Spleen (tissue), 11 donors: ENCODE data around the gene RASGEF1B. TPM values are rescaled to one million over a fixed set of nuclear protein-coding genes. Genes with fewer than 3 reads are reported as not detected.

Source experiments
- DNase-seq: peaks from one replicate; pipeline ENCODE4 v3.0.0-alpha.2; 2020
- H3K27ac ChIP-seq, 8 donors: fragments of 200-600 bp; sonication (generic) in 7 of 8; 1 replicate in 4 of 8; 2 replicates in 4 of 8; pipeline versions ENCODE4 v1.5.0 to v1.8.0; 2016 to 2021; ENCODE audit warnings: inconsistent platforms in 4 of 8, mild to moderate bottlenecking in 4 of 8, moderate library complexity in 1 of 8
- H3K27me3 ChIP-seq, 7 donors: fragments of 200-600 bp; sonication (generic) in 6 of 7; replicated peaks in 1 of 7; 1 replicate in 4 of 7; 2 replicates in 3 of 7; pipeline versions ENCODE4 v1.5.0 to v1.8.0; 2016 to 2021; ENCODE audit warnings: inconsistent platforms in 3 of 7, mild to moderate bottlenecking in 1 of 7
- H3K36me3 ChIP-seq, 6 donors: fragments of 200-600 bp; sonication (generic) in 5 of 6; 1 replicate in 4 of 6; 2 replicates in 2 of 6; pipeline versions ENCODE4 v1.5.0 to v1.8.0; 2016 to 2021; ENCODE audit warnings: inconsistent platforms in 2 of 6
- H3K4me1 ChIP-seq, 6 donors: fragments of 200-600 bp; sonication (generic) in 5 of 6; 1 replicate in 3 of 6; 2 replicates in 3 of 6; pipeline versions ENCODE4 v1.5.0 to v1.8.0; 2016 to 2021; ENCODE audit warnings: inconsistent platforms in 3 of 6
- H3K4me3 ChIP-seq, 8 donors: fragments of 200-600 bp; sonication (generic) in 7 of 8; 1 replicate in 4 of 8; 2 replicates in 4 of 8; pipeline versions ENCODE4 v1.5.0 to v1.8.0; 2016 to 2021; ENCODE audit warnings: inconsistent platforms in 4 of 8, mild to moderate bottlenecking in 4 of 8, moderate library complexity in 2 of 8
- H3K9me3 ChIP-seq, 8 donors: fragments of 200-600 bp; sonication (generic) in 7 of 8; 1 replicate in 4 of 8; 2 replicates in 4 of 8; pipeline versions ENCODE4 v1.5.0 to v1.8.0; 2016 to 2021; ENCODE audit warnings: inconsistent platforms in 4 of 8
- CTCF ChIP-seq, 11 experiments: fragments of 200-600 bp in 7 of 11; fragments of 450-650 bp in 4 of 11; sonication (generic) in 4 of 11; IDR thresholded peaks in 8 of 11; conservative IDR thresholded peaks in 3 of 11; 1 replicate in 7 of 11; 2 replicates in 4 of 11; pipeline versions ENCODE4 v1.4.0 to v1.8.0; 2016 to 2021; ENCODE audit warnings: antibody characterized with exemption in 11 of 11, inconsistent platforms in 4 of 11, mild to moderate bottlenecking in 1 of 11
- POLR2A ChIP-seq, 3 donors: fragments of 450-650 bp; IDR thresholded peaks; one replicate each; pipeline ENCODE4 v1.5.1; 2017; ENCODE audit warnings: antibody characterized with exemption in 3 of 3, mild to moderate bottlenecking in 1 of 3
- POLR2AphosphoS5 ChIP-seq, 3 donors: sonication (generic); formaldehyde crosslinking; IDR thresholded peaks; one replicate each; pipeline ENCODE4 v1.5.1; 2017; ENCODE audit warnings: antibody characterized with exemption in 3 of 3
- WGBS, 5 donors: extraction: QIAGEN DNeasy Blood & Tissue Kit in 3 of 5; methylation state at CpG; one replicate each; pipeline versions ENCODE4 v1.1.5 to v1.1.7; 2013 to 2018; 5-methylcytosine and 5-hydroxymethylcytosine counted together
- intact Hi-C: fragments of 100-400 bp; cut with DNase I; formaldehyde crosslinking; loops from one replicate; pipeline ENCODE4 v1.15.0; 2023; ENCODE audit warnings: low total_unique reads
- polyA plus RNA-seq, 3 donors: library from polyadenylated mRNA; stranded (reverse); fragments of 200-250 nt; gene quantifications; one replicate each; pipeline ENCODE4 v1.2.1, GENCODE V29; 2013
- total RNA-seq, 7 donors: library from RNA; depleted of rRNA in 3 of 7; stranded (reverse); fragments of >200 nt in 3 of 7; fragmentation: NEBNext Ultra II Directional in 4 of 7; extraction: Animal tissue kit (Norgen Biotek cat#: 25700) in 4 of 7; gene quantifications; one replicate each; pipeline versions ENCODE4 v1.1.0 to v1.2.1, GENCODE V29; 2016 to 2021
- donor health status: healthy with polysubstance abuse.
- donor health status: DM: no; HTN: no; CAD: no; lungs with moderate emphysema.
- donor health status: DM: no; HTN: no; CAD: no.
- donor health status: Bipolar disorder and iron deficiency.
- donor health status: healthy.
- donor health status: DM: no; HTN: no; CAD: no.
- donor health status: DM: yes; HTN: yes; CAD: no.

The RASGEF1B gene
- total and polyA plus RNA-seq, 10 donors, result 9.4 to 69.5 (median 32.0) TPM

GRCh38 chr4:81405900-81406401 is 65.8 kb downstream of the RASGEF1B start:
- H3K9me3 ChIP-seq, result no peaks in the 10 kb centered on the region
- 1 to 8% (median 2%) methylated on average over 4 of the region's 4 CpGs for WGBS, 5 donors
- H3K4me3 ChIP-seq, result peak overlapping the region in 2 of 8 donors; percentile 18 to 37
- H3K4me1 ChIP-seq, result peaks cover 0 to 10% (median 6%) of the 10 kb centered on the region in 6 donors
- H3K27ac ChIP-seq, result no peak overlapping the region
- DNase-seq, result no peak
- no peaks in the 10 kb centered on the region for H3K36me3 ChIP-seq
- no peak for TF ChIP-seq POLR2A (IDR thresholded peaks at IDR 0.05)
- no peak for TF ChIP-seq POLR2AphosphoS5 (IDR thresholded peaks at IDR 0.05)
- TF ChIP-seq CTCF (IDR thresholded peaks at IDR 0.05 in 8 of 11, conservative IDR thresholded peaks at IDR 0.05 in 3 of 11), result peak in 10 of 11 experiments; percentile 62 to 87 (median 78)
- no peaks in the 10 kb centered on the region for H3K27me3 ChIP-seq
- intact Hi-C loops, result loop anchor here (5.0 to 10.0 kb wide), 4 partner anchors 59 to 861 kb away; no protein-coding TSS in a partner anchor

- Histone ChIP-seq H3K27me3 (no peaks in the 10 kb centered on the region), H3K36me3 (no peaks in the 10 kb centered on the region), H3K9me3 (no peaks in the 10 kb centered on the region), H3K4me1 (peaks cover 0 to 10% (median 6%) of the 10 kb centered on the region in 6 donors), H3K4me3 (no peak overlapping the region), H3K27ac (no peak overlapping the region)
- intact Hi-C loops, result loop anchor here (5.0 to 10.0 kb wide), 4 partner anchors 60 to 863 kb away; no protein-coding TSS in a partner anchor
- TF ChIP-seq CTCF (IDR thresholded peaks at IDR 0.05 in 8 of 11, conservative IDR thresholded peaks at IDR 0.05 in 3 of 11) (no peak), POLR2AphosphoS5 (IDR thresholded peaks at IDR 0.05) (no peak), POLR2A (IDR thresholded peaks at IDR 0.05) (no peak)
- WGBS, 5 donors, result 69 to 81% (median 71%) methylated on average over 6 of the region's 6 CpGs
- DNase-seq, result no peak
Measured at GRCh38 chr4:81404741-81405140, 67.0 kb downstream of the RASGEF1B start.

GRCh38 chr4:81404294-81404693 is 67.4 kb downstream of the RASGEF1B start:
- DNase-seq, result no peak
- H3K4me1 ChIP-seq, result peaks cover 0 to 10% (median 6%) of the 10 kb centered on the region in 6 donors
- 75 to 94% (median 82%) methylated on average over 2 of the region's 2 CpGs for WGBS, 5 donors
- no peaks in the 10 kb centered on the region for H3K36me3 ChIP-seq
- intact Hi-C loops, result loop anchor here (10.0 kb wide), 1 partner anchor 61 kb away; no protein-coding TSS in a partner anchor
- no peaks in the 10 kb centered on the region for H3K27me3 ChIP-seq
- no peak for TF ChIP-seq POLR2A (IDR thresholded peaks at IDR 0.05)
- no peak for TF ChIP-seq CTCF (IDR thresholded peaks at IDR 0.05 in 8 of 11, conservative IDR thresholded peaks at IDR 0.05 in 3 of 11)
- no peak for TF ChIP-seq POLR2AphosphoS5 (IDR thresholded peaks at IDR 0.05)
- H3K27ac ChIP-seq, result no peak overlapping the region
- no peak overlapping the region for H3K4me3 ChIP-seq
- no peaks in the 10 kb centered on the region for H3K9me3 ChIP-seq

GRCh38 chr4:81399306-81400086 is 72.2 kb downstream of the RASGEF1B start:
- H3K4me3 ChIP-seq, result no peak overlapping the region
- TF ChIP-seq POLR2AphosphoS5 (IDR thresholded peaks at IDR 0.05), result no peak
- TF ChIP-seq CTCF (IDR thresholded peaks at IDR 0.05 in 8 of 11, conservative IDR thresholded peaks at IDR 0.05 in 3 of 11), result no peak
- TF ChIP-seq POLR2A (IDR thresholded peaks at IDR 0.05), result no peak
- H3K27me3 ChIP-seq, result no peaks in the 10 kb centered on the region
- DNase-seq, result no peak
- no peaks in the 10 kb centered on the region for H3K36me3 ChIP-seq
- no peaks in the 10 kb centered on the region for H3K4me1 ChIP-seq
- no peak overlapping the region for H3K27ac ChIP-seq
- H3K9me3 ChIP-seq, result no peaks in the 10 kb centered on the region
- 76 to 89% (median 80%) methylated on average over 7 of the region's 7 CpGs for WGBS, 5 donors
- intact Hi-C loops, result loop anchor here (10.0 kb wide), 1 partner anchor 65 kb away; no protein-coding TSS in a partner anchor
